ENCODE data around the gene LONRF2. TPM values are rescaled to one million over a fixed set of nuclear protein-coding genes. Genes with fewer than 3 reads are reported as not detected.

Gene LONRF2
- polyA plus RNA-seq, 2 donors: 0.33 to 0.51 TPM

DNA sequence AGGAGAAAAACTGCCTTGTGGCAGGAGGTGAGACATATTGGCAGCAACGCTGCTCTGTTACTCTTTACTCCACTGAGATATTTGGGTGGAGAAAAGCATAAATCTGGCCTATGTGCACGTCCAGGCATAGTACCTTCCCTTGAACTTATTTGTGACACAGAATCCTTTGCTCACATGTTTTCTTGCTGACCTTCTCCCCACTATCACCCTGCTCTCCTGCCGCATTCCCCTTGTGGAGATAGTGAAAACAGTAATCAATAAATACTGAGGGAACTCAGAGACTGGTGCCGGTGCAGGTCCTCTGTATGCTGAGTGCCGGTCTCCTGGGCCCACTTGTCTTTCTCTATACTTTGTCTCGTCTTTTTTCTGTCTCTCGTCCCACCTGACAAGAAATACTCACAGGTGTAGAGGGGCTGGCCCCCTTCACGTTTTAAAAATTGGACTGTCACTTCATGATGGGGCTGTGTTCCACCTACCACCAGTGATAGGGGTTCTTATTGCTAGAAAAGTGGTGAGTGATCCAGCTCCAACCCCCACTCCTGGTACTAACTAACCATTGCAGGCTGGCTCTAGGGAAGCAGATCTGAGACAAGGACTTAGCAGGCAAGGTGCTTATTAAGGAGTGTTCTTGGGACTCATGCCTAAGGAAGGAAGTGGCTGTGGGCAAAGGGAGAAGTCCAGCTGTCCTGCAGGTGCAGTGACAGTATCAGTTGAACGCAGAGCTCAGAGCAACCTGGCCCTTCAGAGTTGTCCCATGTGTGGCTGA is 51.7 kb downstream of the LONRF2 start:
- no peak overlapping the region for H3K27ac ChIP-seq (ENCODE audit: low read depth in 2 of 2, low read length in 1 of 2)
- no peaks in the 10 kb centered on the region for H3K36me3 ChIP-seq (ENCODE audit: control insufficient read depth in 2 of 2, insufficient read depth in 2 of 2, low read length in 1 of 2)
- H3K4me1 ChIP-seq (ENCODE audit: control insufficient read depth in 2 of 2, insufficient read depth in 2 of 2, low read length in 1 of 2): no peaks in the 10 kb centered on the region
- no peaks in the 10 kb centered on the region for H3K9me3 ChIP-seq (ENCODE audit: control insufficient read depth in 2 of 2, insufficient read depth in 1 of 2, low read depth in 1 of 2, low read length in 1 of 2)
- WGBS, 2 donors: 88 to 91% methylated on average over 9 of the region's 9 CpGs
- no peaks in the 10 kb centered on the region for H3K27me3 ChIP-seq (ENCODE audit: control insufficient read depth in 1 of 2, insufficient read depth in 2 of 2, low read length in 2 of 2)
- no peak overlapping the region for H3K4me3 ChIP-seq (ENCODE audit: low read depth in 1 of 2, low read length in 2 of 2)

DNA sequence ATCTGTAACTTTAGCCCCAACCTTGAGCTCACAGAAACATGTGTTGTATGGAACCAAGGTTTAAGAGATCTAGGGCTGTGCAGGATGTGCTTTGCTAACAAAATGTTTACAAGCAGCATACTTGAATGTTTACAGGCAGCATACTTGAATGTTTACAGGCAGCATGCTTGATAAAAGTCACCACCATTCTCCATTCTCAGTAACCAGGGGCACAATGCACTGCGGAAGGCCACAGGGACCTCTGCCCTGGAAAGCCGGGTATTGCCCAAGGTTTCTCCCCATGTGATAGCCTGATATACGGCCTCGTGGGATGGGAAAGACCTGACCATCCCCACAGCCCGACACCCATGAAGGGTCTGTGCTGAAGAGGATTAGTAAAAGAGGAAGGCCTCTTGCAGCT is 52.4 kb downstream of the LONRF2 start:
- H3K27me3 ChIP-seq (ENCODE audit: control insufficient read depth in 1 of 2, insufficient read depth in 2 of 2, low read length in 2 of 2): no peaks in the 10 kb centered on the region
- H3K9me3 ChIP-seq (ENCODE audit: control insufficient read depth in 2 of 2, insufficient read depth in 1 of 2, low read depth in 1 of 2, low read length in 1 of 2): no peaks in the 10 kb centered on the region
- no peak overlapping the region for H3K4me3 ChIP-seq (ENCODE audit: low read depth in 1 of 2, low read length in 2 of 2)
- H3K4me1 ChIP-seq (ENCODE audit: control insufficient read depth in 2 of 2, insufficient read depth in 2 of 2, low read length in 1 of 2): no peaks in the 10 kb centered on the region
- H3K27ac ChIP-seq (ENCODE audit: low read depth in 2 of 2, low read length in 1 of 2): no peak overlapping the region
- WGBS, 2 donors: 80 to 88% methylated on average over 5 of the region's 5 CpGs
- no peaks in the 10 kb centered on the region for H3K36me3 ChIP-seq (ENCODE audit: control insufficient read depth in 2 of 2, insufficient read depth in 2 of 2, low read length in 1 of 2)

DNA sequence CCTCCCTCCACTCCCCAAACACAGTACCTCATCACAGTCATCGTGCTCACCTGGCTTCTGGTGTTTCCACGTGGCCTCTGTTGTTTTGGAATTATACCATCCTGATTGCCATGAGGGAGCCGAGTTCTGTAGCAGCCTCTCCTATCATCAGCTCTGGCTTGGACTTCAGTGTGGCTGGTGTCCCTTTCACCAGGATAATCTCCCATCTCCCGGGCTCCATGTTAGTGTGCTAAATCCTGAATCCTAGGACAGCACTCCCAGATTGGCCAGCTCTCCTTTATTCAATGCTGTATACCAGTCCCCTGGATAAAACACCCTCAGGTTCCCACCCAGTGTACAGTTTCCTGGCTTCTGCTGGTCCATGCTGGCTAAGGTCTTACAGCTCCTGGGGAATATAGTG is 53.3 kb downstream of the LONRF2 start:
- no peak overlapping the region for H3K27ac ChIP-seq (ENCODE audit: low read depth in 2 of 2, low read length in 1 of 2)
- no peaks in the 10 kb centered on the region for H3K4me1 ChIP-seq (ENCODE audit: control insufficient read depth in 2 of 2, insufficient read depth in 2 of 2, low read length in 1 of 2)
- no peaks in the 10 kb centered on the region for H3K9me3 ChIP-seq (ENCODE audit: control insufficient read depth in 2 of 2, insufficient read depth in 1 of 2, low read depth in 1 of 2, low read length in 1 of 2)
- no peak overlapping the region for H3K4me3 ChIP-seq (ENCODE audit: low read depth in 1 of 2, low read length in 2 of 2)
- 76 to 84% methylated on average over 4 of the region's 4 CpGs for WGBS, 2 donors
- H3K36me3 ChIP-seq (ENCODE audit: control insufficient read depth in 2 of 2, insufficient read depth in 2 of 2, low read length in 1 of 2): no peaks in the 10 kb centered on the region
- no peaks in the 10 kb centered on the region for H3K27me3 ChIP-seq (ENCODE audit: control insufficient read depth in 1 of 2, insufficient read depth in 2 of 2, low read length in 2 of 2)

DNA sequence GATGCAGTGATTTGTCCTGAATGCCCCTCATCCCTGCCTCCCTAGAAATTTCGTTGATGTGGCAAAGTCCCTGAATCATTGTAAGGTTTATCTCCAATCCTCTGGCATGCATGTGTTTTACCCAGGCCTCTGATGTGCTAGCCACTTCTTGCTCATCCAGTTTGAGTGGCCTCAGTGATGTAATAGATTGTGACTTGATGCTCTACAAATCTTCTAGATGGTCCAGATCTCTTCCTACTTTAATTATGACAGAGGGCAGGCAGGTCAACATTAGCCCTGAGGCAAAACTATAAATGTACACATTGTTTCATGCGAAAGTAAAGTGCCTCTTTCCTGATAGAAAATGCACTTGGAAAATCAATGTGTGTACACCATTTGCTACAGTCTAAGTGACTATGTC is 54.5 kb downstream of the LONRF2 start:
- WGBS, 2 donors: 60 to 72% methylated on average over 2 of the region's 2 CpGs
- Histone ChIP-seq H3K36me3 (ENCODE audit: control insufficient read depth in 2 of 2, insufficient read depth in 2 of 2, low read length in 1 of 2) (no peaks in the 10 kb centered on the region), H3K9me3 (ENCODE audit: control insufficient read depth in 2 of 2, insufficient read depth in 1 of 2, low read depth in 1 of 2, low read length in 1 of 2) (no peaks in the 10 kb centered on the region), H3K27ac (ENCODE audit: low read depth in 2 of 2, low read length in 1 of 2) (no peak overlapping the region), H3K27me3 (ENCODE audit: control insufficient read depth in 1 of 2, insufficient read depth in 2 of 2, low read length in 2 of 2) (no peaks in the 10 kb centered on the region), H3K4me1 (ENCODE audit: control insufficient read depth in 2 of 2, insufficient read depth in 2 of 2, low read length in 1 of 2) (no peaks in the 10 kb centered on the region), H3K4me3 (ENCODE audit: low read depth in 1 of 2, low read length in 2 of 2) (no peak overlapping the region)

DNA sequence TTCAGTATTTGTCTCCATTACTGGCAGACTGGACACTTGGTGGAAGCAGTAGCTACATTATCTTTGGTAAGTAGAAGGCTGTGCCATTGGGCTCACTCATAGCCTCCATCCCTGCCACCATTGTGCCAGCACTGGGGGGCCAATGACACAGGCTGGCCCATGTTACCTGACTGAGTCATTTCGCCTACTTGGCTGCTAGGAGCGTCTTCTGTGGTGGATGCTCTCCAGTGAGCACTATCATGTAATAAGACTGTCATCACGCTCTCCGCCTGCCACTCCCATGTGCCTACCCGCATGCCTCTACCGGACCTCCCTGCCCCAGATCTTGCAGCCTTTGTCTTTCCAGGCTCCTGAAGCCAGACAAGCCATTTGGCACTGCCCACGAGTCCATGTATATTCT is 56.2 kb downstream of the LONRF2 start:
- Histone ChIP-seq H3K36me3 (ENCODE audit: control insufficient read depth in 2 of 2, insufficient read depth in 2 of 2, low read length in 1 of 2) (no peaks in the 10 kb centered on the region), H3K4me1 (ENCODE audit: control insufficient read depth in 2 of 2, insufficient read depth in 2 of 2, low read length in 1 of 2) (no peaks in the 10 kb centered on the region), H3K27ac (ENCODE audit: low read depth in 2 of 2, low read length in 1 of 2) (no peak overlapping the region), H3K9me3 (ENCODE audit: control insufficient read depth in 2 of 2, insufficient read depth in 1 of 2, low read depth in 1 of 2, low read length in 1 of 2) (no peaks in the 10 kb centered on the region), H3K27me3 (ENCODE audit: control insufficient read depth in 1 of 2, insufficient read depth in 2 of 2, low read length in 2 of 2) (no peaks in the 10 kb centered on the region), H3K4me3 (ENCODE audit: low read depth in 1 of 2, low read length in 2 of 2) (no peak overlapping the region)
- WGBS, 2 donors: 92 to 95% methylated on average over 7 of the region's 7 CpGs

DNA sequence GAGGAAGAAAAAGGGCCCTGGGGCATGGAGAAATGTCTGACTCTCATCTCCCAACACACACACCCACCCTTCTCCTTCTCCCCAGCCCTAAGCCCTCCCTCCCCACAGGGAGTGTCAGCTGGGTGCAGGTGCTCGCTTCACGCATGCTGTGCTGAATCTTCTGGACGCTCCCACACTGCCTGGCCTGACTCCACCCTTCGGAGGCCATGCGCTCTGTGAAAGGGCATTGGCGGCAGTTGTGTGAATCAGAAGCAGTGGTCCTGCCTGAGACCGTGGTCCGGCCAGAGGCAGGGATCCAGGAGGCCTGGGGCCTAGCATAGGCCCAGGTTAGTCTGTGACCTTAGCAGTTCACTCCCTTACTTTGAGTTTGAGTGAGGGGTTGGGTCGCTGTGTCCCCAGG is 57.1 kb downstream of the LONRF2 start:
- Histone ChIP-seq H3K4me3 (ENCODE audit: low read depth in 1 of 2, low read length in 2 of 2) (no peak overlapping the region), H3K27me3 (ENCODE audit: control insufficient read depth in 1 of 2, insufficient read depth in 2 of 2, low read length in 2 of 2) (no peaks in the 10 kb centered on the region), H3K9me3 (ENCODE audit: control insufficient read depth in 2 of 2, insufficient read depth in 1 of 2, low read depth in 1 of 2, low read length in 1 of 2) (no peaks in the 10 kb centered on the region), H3K27ac (ENCODE audit: low read depth in 2 of 2, low read length in 1 of 2) (no peak overlapping the region), H3K36me3 (ENCODE audit: control insufficient read depth in 2 of 2, insufficient read depth in 2 of 2, low read length in 1 of 2) (no peaks in the 10 kb centered on the region), H3K4me1 (ENCODE audit: control insufficient read depth in 2 of 2, insufficient read depth in 2 of 2, low read length in 1 of 2) (no peaks in the 10 kb centered on the region)
- 90 to 94% methylated on average over 9 of the region's 9 CpGs for WGBS, 2 donors

DNA sequence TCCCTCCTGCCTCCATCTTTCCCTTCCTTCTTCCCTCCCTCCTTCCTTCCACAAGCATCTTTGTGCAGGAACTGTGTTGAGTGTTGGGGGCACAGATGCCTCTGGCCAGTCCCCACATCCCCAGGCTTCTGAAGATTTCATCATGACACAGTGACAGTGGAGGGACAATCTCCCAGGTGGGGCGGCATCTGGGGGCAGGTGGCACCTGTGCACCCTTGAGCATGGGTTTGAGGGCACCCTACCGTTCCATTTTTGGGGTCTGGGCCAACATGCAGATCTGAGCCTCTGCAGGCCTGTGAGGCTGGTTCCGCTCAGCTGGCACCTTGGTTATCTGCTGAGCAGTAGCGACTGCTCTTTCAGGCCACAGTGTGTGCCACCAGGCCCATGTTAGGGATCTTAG is 57.6 kb downstream of the LONRF2 start:
- H3K27me3 ChIP-seq (ENCODE audit: control insufficient read depth in 1 of 2, insufficient read depth in 2 of 2, low read length in 2 of 2): no peaks in the 10 kb centered on the region
- H3K27ac ChIP-seq (ENCODE audit: low read depth in 2 of 2, low read length in 1 of 2): no peak overlapping the region
- H3K9me3 ChIP-seq (ENCODE audit: control insufficient read depth in 2 of 2, insufficient read depth in 1 of 2, low read depth in 1 of 2, low read length in 1 of 2): no peaks in the 10 kb centered on the region
- no peak overlapping the region for H3K4me3 ChIP-seq (ENCODE audit: low read depth in 1 of 2, low read length in 2 of 2)
- H3K36me3 ChIP-seq (ENCODE audit: control insufficient read depth in 2 of 2, insufficient read depth in 2 of 2, low read length in 1 of 2): no peaks in the 10 kb centered on the region
- WGBS, 2 donors: 88 to 90% methylated on average over 4 of the region's 4 CpGs
- no peaks in the 10 kb centered on the region for H3K4me1 ChIP-seq (ENCODE audit: control insufficient read depth in 2 of 2, insufficient read depth in 2 of 2, low read length in 1 of 2)

DNA sequence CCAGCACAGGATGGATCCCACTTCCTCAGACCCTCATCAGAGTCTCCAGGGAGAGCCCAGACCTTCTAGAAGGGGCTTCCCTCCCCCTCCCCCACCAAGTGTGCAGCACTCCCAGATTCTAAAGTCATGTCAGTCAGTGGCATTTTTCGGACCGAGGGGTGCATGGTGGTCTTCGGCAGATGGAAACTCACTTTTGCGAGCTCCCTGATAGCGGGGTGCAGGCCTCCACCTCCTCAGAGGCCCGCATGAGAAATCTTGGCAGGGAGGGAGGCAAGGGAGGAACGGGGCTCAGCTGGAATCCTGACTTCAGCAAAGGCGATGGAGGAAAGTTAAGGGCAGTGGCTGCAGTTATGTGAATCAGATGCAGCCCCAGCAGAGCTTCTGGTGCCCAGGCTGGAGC is 58.2 kb downstream of the LONRF2 start:
- Histone ChIP-seq H3K4me1 (ENCODE audit: control insufficient read depth in 2 of 2, insufficient read depth in 2 of 2, low read length in 1 of 2) (no peaks in the 10 kb centered on the region), H3K36me3 (ENCODE audit: control insufficient read depth in 2 of 2, insufficient read depth in 2 of 2, low read length in 1 of 2) (no peaks in the 10 kb centered on the region), H3K4me3 (ENCODE audit: low read depth in 1 of 2, low read length in 2 of 2) (no peak overlapping the region), H3K9me3 (ENCODE audit: control insufficient read depth in 2 of 2, insufficient read depth in 1 of 2, low read depth in 1 of 2, low read length in 1 of 2) (no peaks in the 10 kb centered on the region), H3K27me3 (ENCODE audit: control insufficient read depth in 1 of 2, insufficient read depth in 2 of 2, low read length in 2 of 2) (no peaks in the 10 kb centered on the region), H3K27ac (ENCODE audit: low read depth in 2 of 2, low read length in 1 of 2) (no peak overlapping the region)
- WGBS, 2 donors: 86 to 87% methylated on average over 8 of the region's 8 CpGs

DNA sequence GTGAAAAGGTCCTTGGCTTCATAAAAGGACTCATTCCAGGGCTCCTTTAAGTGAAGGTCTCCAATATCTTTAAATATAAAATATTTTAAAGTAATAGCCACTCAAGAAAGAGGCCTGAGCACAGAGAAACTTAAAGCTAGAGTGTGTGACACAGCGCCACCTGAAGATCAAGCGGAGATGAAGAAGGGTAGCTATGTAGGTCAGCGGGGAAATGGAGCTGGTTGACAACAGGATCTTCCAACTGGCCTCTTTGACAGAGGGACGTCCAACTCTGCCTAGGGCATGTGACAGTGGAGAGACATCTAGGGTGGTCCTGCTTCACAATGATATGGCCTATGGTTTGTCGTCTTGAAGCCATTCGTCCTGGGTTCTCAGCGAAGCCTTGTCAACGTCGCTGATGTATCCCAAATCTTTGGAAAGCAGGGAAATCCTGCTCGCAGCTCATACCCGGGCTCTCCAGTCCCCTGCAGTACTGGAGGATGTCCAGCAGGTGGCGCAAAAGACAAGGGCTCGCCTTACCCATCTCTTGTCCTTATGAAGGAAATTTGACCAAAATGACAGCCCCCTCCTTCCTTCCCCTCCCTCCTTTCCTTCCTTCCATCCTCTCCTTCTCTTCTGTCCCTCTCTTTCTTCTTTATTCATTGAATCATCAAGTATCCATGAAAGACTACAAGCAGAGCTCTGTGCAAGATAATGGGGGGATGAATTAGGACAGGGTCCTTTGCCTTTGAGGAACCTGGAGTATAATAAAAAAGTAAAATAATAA is 59.6 kb downstream of the LONRF2 start:
- Histone ChIP-seq H3K9me3 (ENCODE audit: control insufficient read depth in 2 of 2, insufficient read depth in 1 of 2, low read depth in 1 of 2, low read length in 1 of 2) (no peaks in the 10 kb centered on the region), H3K27me3 (ENCODE audit: control insufficient read depth in 1 of 2, insufficient read depth in 2 of 2, low read length in 2 of 2) (no peaks in the 10 kb centered on the region), H3K27ac (ENCODE audit: low read depth in 2 of 2, low read length in 1 of 2) (no peak overlapping the region), H3K36me3 (ENCODE audit: control insufficient read depth in 2 of 2, insufficient read depth in 2 of 2, low read length in 1 of 2) (no peaks in the 10 kb centered on the region), H3K4me3 (ENCODE audit: low read depth in 1 of 2, low read length in 2 of 2) (no peak overlapping the region), H3K4me1 (ENCODE audit: control insufficient read depth in 2 of 2, insufficient read depth in 2 of 2, low read length in 1 of 2) (no peaks in the 10 kb centered on the region)
- WGBS, 2 donors: 12 to 16% methylated on average over 13 of the region's 13 CpGs

DNA sequence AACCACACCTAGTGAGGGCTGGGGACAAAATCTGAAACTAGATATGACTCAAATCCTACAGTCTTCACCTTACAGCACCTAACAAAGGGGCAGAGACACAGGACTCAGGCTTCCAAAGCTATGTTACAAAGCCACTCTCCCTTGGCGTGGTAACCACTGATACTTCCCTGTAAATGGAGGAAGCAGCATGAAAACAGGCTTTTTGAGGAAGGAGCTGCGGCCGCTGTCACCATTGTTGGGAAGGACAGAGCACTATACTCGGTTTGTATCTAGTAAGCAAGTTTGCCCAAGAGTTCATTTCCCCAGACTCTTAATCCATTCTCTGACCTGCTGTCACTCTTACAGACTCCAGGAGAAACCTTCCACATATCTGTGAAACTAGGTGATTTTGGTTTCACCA is 60.3 kb downstream of the LONRF2 start:
- Histone ChIP-seq H3K27ac (ENCODE audit: low read depth in 2 of 2, low read length in 1 of 2) (no peak overlapping the region), H3K36me3 (ENCODE audit: control insufficient read depth in 2 of 2, insufficient read depth in 2 of 2, low read length in 1 of 2) (no peaks in the 10 kb centered on the region), H3K4me1 (ENCODE audit: control insufficient read depth in 2 of 2, insufficient read depth in 2 of 2, low read length in 1 of 2) (no peaks in the 10 kb centered on the region), H3K27me3 (ENCODE audit: control insufficient read depth in 1 of 2, insufficient read depth in 2 of 2, low read length in 2 of 2) (no peaks in the 10 kb centered on the region), H3K4me3 (ENCODE audit: low read depth in 1 of 2, low read length in 2 of 2) (no peak overlapping the region), H3K9me3 (ENCODE audit: control insufficient read depth in 2 of 2, insufficient read depth in 1 of 2, low read depth in 1 of 2, low read length in 1 of 2) (no peaks in the 10 kb centered on the region)
- 84 to 86% methylated on average over 4 of the region's 4 CpGs for WGBS, 2 donors

All from esophagus (tissue), 2 donors.